Stimulated activated CD8-positive, alpha-beta memory T cell treated with anti-CD3 and anti-CD28 coated beads, Interleukin-4, amount 100 ng/mL, for 1 hour (primary cell): ENCODE measurements around the gene SLC35F4.
"Not testable (repeated sequence)": the region's sequence is repeated elsewhere in the genome, so short reads cannot be mapped to it uniquely, and the experiment has no call there.

ENCODE experiments used
- DNase-seq, 2 donors: peaks; one replicate each; pipeline ENCODE4 v3.0.0-alpha.2; 2020; ENCODE audit warnings: low read depth in 2 of 2, low spot score in 1 of 2

SLC35F4 gene

DNA sequence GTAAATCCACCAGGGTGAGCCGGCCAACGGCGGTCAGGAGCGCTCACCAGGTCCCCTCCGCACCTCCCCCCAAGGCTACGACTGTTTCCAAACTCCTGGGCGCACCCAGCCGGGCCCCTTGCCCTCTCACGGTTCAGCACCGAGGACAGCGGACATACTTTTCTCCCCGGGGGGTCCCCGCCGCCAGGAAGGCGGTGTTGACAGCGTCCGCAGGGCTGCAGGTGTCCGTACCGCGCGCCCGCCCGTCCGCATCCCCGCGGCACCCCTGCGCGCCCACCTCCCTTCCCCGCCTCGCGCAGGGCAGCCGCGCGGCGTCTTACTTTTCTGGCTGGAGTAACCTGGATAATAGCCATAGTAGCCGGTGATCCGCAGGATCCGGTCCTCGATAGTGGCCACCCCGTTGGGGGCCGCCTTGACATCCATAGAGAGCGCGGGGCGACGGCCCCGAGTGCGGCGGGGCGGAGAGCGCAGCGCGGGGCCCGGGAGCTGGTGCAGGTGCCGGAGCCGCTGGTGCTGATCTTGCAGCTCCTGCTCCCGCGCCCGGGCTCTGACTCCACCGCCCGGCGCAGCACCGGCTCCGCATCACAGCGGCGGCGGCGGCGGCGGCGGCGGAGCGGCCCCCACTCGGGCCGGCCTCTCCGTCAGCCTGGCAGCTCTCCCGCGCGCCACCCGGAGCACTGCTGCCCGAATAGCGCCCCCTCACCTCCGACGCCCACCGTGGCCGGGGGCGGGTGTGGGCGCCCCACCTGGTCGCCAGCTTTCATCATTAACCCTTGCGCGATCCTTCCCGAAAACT is at the start of gene SLC35F4:
Gene SLC35F4, minus strand, starts transcription at position 690 of the 796 bp plus-strand sequence.
- DNase-seq = no peak

DNA sequence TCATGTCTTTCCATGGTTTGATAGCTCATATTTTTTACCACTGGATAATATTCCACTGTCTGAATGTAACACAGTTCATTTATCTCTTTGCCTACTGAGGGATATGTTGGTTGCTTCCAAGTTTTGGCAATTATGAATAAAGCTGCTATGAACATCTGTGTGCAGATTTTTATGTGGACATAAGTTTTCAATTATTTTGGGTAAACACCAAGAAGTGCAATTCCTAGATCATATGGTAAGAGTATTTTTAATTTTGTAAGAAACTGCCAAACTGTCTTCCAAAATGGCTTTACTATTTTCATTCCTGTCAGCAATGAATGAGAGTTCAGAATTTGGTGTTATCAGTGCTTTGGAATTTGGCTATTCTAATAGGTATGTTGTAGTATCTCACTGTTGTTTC is 43.7 kb upstream of the SLC35F4 start:
- DNase-seq = no peak

DNA sequence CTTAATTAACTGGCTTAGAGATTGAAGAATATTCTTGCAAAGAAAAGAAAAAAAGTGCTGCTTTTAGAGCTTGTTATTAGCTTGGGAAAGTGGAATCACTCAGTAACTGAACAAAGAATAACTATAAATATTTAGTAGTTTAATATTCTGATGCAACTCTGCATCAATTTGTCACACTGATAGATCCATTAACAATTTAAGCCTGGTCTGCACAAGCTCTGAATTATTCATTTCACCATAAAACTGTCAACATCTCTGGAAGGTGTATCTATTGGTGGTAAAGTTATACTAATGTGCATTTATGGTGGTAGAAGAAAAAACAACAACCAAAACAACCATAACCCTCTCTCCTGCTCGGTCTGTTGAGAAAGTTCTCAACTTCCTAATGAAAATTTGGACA is 38.1 kb upstream of the SLC35F4 start:
- no peak for DNase-seq

DNA sequence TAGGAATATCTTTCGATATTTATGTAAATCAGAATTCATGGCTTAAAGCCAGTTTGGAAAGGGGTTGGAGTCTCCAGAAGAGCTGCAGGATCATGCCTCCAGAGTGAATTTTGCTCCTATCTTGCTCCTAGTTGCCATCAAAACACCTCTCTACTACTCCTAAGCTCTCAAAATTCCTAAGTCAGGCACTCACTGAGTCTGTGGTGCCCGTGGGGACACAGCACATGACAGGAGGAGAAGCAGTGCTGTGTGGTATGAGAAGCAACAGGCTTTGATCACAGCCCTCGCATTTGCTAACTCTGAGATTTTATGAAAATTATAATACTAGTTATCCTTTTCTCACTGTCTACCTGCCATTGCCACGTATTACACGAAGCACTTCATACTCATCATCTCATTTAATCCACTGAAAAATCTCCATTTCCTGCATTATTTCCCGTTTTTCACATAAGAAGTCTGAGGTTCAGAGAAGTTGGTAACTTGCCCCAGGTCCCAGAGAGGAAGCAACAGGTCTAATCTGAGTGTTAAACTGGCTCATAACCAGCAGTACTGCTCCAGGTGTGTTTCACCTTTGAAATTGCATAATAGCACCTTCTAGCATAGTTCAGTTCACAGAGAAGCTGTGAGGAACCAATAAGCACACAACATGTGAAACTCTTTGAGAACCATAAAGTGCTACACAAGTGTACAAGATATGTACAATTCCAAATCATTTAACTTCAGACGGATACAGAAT is 33.1 kb upstream of the SLC35F4 start:
- no peak for DNase-seq

DNA sequence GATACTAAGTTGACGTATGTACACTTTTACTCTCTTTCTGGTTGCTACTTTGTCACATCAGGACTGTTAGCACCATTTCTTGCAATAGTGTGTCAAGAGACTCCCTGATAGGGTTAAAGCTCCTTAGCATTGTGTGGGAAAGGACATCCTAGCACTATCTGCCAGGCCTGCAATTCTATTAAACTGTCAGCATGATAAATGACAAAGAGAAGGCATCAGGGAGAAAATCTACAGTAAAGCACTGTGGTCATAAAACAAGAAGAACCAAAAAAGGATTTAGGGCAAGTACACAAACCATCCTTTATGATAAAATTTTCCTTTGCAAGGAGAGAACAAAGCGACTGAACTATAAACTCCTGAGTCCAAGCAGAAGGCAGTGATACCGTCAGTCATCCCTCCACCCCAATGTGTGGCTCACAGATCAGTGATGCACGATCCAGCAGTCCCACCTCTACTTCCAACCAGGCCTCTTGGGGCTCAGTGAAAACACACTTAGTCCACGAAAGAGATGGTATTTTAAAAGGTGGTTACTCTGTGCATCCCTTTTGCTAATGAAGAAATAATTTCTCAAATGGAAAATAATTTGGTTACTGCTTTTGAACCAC is 31.4 kb upstream of the SLC35F4 start:
- no peak for DNase-seq

DNA sequence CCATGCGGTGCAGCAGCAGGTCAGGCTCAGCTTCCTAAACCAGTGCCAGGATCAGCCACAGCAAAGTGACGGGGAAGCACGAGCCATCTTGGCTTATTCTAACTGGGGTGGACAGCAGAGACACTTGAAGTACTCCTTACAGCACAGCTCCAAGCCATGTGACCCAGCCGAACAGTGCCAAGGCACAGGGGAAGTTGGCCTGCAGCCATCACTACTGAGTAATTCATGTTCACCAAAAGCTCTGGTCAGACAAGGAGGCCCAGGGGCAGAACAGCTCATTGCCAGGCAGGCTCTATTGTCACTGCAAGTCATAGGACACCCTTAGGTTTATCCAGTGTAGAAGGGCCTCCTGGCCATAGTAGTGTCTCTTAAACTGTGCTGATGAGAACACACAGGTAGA is 23.4 kb upstream of the SLC35F4 start:
- no peak for DNase-seq

DNA sequence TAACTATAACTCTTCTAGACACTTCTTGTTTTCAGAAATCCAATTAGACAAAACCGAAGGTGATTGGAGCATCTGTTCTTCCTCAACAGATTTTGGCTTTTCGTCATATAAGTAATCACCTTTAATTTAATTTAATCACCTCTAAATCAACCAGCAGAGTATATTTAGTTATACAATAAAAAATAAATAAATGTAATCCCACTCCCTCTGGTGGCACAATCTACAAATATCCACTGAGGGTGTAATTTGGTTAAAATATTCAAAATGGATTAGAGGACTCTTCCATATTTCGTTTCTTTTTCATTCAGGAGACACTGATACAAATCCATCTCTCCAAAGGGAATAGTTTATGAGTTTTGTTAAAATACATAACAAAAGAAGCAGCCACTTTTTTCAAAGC is 18.3 kb upstream of the SLC35F4 start:
- no peak for DNase-seq

DNA sequence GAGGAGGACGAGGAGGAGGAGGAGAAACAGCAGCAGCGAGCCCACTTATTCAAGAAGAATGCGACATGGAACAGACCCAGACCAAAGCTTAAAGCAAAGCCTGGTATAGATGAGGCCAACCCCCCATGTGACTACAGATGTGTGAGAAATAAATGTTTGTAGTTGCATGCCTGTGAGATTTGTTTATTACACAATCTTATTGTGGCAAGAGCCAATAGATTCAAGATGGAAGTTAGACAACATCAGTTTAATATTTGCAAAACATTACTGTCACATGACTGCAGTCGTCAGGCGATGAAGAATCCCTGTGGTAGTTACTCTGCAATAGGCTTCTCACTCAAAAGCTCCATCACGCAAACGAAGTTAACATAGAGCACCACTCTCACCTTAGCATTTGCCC is 17.2 kb upstream of the SLC35F4 start:
- DNase-seq = no peak

DNA sequence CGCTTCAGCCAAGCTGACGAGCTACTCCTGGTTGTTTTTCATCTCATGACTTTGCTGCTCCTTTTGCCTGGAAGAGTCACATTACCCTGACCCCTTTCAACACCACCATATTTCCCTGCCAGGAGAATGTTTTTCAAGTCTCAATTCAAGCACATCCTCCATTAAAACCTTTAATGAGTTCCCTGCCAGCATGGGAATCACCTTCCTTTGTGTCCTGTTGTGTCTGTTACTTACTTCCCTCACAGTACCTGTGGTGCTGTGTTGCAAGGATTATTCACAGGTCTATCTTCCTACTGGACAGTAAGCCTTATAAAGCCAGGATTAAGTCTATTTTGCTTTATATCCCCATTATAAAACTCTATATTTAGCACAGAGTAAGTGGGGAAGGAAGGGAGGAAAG is 13.6 kb upstream of the SLC35F4 start:
- no peak for DNase-seq

DNA sequence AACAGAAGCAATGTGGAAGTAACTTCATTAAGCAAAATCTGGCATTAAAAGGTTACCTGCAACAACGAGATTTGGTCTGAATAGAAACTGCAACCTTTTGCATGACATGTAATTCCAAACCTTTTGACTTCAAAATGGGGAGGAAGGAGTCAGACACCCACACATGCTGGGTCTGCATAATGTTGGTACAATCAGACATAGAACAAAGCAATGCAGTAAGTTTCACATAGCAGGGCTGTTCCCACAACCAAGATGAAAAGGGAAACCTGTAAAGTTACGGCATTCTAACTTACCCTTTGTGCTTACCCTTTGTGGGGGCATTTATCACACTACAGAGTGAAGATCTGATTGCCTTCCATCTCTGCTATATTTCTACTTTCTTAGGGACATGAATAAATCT is 10.1 kb upstream of the SLC35F4 start:
- no peak for DNase-seq

DNA sequence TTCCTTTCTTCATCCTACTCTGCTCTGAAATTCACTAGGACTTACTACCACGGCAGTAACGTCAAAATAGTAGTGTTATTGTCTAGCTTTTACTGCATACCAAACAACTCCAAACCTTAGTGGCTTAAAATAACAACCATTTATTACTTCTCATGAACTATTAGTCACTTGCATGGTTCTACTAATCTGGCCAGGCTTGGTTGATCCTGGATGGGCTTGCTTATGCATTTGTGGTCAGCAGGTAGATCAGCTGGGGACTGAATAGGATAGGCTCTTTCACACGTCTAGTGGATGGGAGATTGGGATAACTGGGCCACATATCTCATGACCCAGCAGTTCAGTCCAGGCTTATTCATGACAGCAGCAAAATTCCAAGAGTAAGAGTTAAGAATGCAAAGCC is 9.4 kb upstream of the SLC35F4 start:
- no peak for DNase-seq

DNA sequence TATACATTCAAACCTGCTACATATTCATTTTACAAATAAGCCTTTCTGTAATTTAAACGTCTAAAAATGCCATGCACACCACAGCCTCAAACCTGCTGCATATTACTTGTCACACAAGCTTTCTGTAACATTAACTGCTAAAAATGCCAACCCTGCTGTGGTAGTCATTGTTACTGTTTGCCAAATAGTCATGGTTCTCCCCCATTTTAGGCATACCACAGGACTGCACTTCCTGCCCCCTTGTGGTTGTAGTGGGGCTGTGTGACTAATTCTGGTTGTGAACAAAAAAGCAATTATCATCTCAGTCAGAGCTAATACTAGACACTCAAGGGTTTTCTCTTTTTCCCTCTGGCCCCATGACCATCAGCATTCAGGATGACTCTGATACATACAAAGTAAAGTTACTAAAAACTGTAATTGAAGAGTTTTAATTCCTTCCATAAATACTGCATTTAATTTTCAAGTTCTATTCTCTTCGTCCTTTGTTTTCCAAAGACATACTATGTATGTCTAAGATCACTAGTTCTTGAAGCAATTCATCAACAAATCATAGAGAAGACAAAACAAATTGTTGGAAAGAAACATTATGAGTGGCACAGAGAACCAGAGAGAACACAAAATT is 5.7 kb upstream of the SLC35F4 start:
- DNase-seq = no peak

DNA sequence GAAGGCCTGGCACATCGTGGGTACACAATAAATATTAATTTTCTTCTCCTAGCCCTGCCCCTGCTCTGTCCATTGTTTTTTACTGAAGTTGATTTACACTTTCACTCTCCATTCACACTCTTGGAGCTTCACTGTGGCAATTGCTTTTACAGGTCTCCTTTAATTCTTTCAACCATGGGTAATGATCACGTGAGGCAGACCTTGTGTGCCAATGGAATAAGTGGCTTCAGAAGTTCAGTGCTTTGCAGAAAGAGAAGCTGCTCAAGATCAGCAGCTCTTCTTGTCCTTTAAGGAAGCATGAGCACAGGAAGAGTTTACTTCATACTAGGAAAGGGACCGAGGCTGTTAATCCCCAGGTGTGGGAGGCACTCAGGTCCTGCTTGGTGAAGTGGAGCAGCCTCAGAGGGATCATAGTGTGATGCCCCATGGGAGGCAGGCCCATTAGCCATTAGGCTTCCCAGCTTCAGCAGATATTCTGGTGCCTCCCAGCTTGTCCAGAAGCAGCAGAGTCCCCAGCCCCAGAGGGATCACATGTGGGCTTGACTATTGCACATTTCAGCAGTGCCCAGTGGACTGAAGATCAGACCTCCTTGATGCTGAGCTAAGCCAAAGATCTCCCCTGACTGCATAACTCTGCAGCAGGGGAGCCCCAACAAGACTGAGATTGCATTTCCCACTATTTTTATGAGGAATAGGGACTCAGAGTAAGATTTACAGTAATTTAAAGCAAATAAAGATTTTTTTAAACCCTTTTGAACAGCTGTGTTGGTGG is 5.0 kb upstream of the SLC35F4 start:
- no peak for DNase-seq

DNA sequence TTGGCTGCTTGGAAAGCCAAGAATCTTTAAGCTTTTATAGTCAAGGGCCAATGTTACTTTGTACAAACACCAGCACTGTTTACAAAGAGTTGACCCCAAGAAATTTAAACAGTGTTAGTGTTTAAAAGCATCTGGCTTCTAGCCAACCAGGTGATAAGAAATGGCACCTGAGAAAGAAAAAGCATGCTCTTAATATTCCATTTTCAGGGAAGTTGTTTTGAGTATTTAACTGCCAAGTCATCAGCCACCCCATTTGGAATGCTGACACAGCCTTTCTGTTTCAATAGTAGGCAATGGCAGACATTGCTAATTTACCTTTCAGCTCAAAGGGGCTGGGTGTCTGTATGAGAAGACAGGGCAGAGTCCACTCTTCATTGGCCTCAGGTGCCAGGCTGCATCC is 3.7 kb upstream of the SLC35F4 start:
- DNase-seq = no peak

DNA sequence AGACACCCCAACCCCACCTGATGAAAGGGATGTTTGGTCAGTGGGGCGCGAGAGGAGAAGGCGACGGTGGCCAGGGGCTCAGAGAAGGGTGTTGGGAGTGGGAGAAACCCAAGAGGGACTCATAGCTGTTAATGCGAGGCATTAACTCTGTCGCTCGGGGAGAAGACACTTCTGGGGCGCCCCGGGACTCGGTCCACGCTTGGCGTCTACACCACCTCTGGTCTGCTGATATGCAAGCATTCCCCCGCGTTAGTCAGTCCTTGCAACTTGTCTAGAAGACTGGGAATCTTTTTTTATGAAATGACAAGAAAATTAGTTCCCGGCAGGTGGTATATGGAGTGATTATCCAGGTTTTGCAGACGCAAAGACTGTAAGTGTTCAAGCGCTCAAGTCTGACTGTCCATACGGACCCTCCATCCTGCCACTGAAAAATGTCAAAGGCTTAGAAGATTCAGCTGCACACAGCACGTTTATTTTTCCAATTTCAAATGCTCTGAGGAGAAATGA is 360 bp upstream of the SLC35F4 start:
- no peak for DNase-seq

DNA sequence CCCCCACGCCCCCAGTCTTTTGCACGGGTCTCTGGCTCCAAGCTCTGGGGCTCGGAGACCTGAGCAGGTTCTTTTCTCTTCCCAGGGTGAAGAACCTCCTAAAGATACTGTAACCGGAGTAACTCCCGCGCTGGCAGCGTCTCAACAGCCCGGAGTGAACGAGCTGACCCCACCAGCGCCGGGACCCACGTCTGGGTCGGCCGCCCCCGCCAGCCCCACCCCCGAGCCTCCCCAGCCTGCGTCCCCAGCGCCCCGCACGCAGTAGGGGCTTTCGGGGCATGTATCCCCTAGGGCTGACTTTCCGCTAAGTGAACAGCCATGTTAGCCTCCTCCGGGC is 858 bp downstream of the SLC35F4 start:
- DNase-seq = no peak

DNA sequence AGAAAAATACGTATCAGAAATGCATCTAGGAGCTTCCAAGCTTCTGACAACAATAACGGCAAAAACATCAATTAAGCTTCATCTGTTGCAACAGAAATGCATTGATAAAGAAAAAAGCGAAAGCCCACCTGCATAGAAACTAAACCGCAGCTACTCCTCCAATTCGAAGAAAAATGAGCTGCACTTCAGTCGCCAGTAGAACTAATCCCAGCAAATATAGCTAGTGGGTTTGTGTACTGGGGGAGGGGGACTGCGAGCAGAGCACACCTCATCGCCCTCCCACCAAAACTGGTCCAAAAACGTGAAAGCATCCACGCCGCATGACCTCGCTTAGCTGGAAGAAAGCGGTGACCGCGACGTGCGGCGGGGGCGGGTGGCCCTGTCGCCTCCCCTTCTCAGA is 1.2 kb downstream of the SLC35F4 start:
- no peak for DNase-seq

DNA sequence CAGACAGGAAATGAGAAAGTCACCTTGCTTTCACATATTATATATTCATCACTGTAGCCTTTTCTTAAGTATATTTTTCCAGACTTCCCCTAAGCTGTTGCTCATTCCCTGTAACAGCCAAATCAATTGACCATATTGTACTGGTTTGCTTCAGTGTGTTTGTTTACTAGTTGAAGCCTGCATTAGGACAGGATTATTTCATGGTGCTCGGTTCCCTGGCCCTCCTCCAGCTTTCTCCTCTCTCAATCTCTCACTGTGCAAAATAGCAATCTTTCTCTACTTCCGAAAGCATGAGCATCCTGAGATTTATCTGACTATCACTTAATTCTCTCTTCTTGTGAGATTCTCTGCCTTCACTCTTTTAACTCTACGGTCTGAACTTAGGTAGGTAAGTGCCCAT is 2.4 kb downstream of the SLC35F4 start:
- no peak for DNase-seq

DNA sequence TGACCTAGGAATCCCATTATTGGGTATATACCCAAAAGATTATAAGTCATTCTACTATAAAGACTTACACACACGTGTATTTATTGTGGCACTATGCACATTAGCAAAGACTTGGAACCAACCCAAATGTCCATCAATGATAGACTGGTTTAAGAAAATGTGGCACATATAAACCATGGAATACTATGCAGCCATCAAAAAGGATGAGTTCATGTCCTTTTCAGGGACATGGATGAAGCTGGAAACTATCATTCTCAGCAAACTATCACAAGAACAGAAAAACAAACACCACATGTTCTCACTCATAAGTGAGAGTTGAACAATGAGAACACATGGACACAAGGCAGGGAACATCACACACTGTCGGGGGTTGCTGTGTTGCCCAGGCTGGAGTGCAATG is 10.2 kb downstream of the SLC35F4 start:
- not testable (repeated sequence) for DNase-seq

DNA sequence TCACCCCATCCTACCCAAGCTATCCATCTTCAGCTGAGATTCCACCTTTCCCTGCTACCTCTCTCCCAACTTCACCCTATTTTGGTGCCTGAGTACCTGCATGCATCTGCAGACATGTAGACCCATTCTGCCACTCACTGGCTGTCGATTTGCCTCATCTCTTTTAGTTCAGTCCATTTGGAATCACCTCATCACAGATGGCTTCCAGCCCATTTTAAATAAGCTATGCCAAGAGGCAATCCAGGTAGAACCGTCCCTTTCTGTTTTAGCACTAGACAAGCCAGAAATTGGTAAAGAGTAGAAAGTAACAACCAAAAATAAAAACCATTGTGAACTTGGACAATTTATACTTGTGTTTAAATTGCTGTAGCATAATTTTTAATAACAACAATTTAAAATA is 11.3 kb downstream of the SLC35F4 start:
- DNase-seq = no peak

DNA sequence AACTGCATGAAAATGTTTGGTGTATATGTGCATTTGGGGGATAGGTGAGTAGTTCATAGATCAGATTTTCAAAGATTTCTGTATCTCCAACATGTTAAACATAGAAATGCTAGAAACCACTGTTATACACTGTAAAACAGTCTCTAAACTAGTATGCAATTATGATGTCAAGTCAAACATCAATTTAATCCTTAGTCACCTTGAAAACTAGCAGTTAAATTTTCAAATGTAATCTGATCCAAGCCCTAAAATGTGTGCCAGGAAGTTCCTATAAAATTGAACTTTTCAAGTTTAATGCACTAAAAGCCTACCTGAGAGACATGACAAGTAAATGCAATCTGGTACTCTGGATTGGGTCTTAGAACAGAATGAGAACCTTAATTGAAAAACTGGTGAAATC is 14.5 kb downstream of the SLC35F4 start:
- no peak for DNase-seq
